T-helper 1 cell treated with Interleukin-12 subunit alpha and Interleukin-12 subunit beta and Interleukin-4 antibody, amounts not matched to agents 30 μg/mL and 1 μg/mL, for 36 hours (primary cell): ENCODE results near the gene RPS6KA5.

Experiments
- H3K27ac Mint-ChIP-seq: one replicate; pipeline ENCODE4 v1.8.0; 2021; ENCODE audit warnings: mild to moderate bottlenecking, mixed read lengths
- H3K27me3 Mint-ChIP-seq: one replicate; pipeline ENCODE4 v1.8.0; 2021; ENCODE audit warnings: low read depth, mixed read lengths
- H3K36me3 Mint-ChIP-seq: one replicate; pipeline ENCODE4 v1.8.0; 2021; ENCODE audit warnings: low read depth, mixed read lengths
- H3K4me1 Mint-ChIP-seq: one replicate; pipeline ENCODE4 v1.8.0; 2021; ENCODE audit warnings: low read depth, mixed read lengths
- H3K4me3 Mint-ChIP-seq: one replicate; pipeline ENCODE4 v1.8.0; 2021; ENCODE audit warnings: mild to moderate bottlenecking, moderate library complexity, mixed read lengths
- H3K9me3 Mint-ChIP-seq: one replicate; pipeline ENCODE4 v1.8.0; 2021; ENCODE audit warnings: mixed read lengths

The RPS6KA5 gene

DNA sequence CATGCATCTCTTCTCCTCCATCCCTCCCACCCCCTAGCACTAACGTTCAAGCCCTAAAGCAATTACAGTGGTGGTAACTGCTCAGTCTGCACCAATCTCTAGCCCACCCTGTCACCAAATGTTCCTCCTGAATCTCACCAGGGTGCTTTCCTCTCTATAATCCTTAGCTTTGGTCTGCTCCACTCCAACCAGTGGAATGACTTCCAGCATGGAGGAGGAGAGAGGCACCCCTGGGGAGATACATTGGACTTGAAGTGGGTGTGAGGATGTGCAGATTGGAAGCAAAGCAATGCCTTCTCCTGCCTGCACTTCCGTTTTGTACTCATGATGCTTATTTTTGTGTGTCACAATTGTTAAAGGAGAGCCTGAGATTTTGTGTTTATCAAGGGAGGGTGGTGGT, 24.1 kb upstream of the RPS6KA5 start:
- Mint-ChIP-seq H3K4me1 (peaks cover 21% of the 10 kb centered on the region), H3K9me3 (peaks cover 3% of the 10 kb centered on the region), H3K36me3 (peaks cover 8% of the 10 kb centered on the region), H3K4me3 (no peak overlapping the region), H3K27ac (no peak overlapping the region), H3K27me3 (no peaks in the 10 kb centered on the region)

GRCh38 chr14:91082282-91082681, 21.8 kb upstream of the RPS6KA5 start:
- H3K27me3 Mint-ChIP-seq = no peaks in the 10 kb centered on the region
- H3K4me1 Mint-ChIP-seq = peaks cover 22% of the 10 kb centered on the region
- H3K4me3 Mint-ChIP-seq = no peak overlapping the region
- H3K27ac Mint-ChIP-seq = no peak overlapping the region
- H3K9me3 Mint-ChIP-seq = peaks cover 3% of the 10 kb centered on the region
- H3K36me3 Mint-ChIP-seq = peaks cover 10% of the 10 kb centered on the region

GRCh38 chr14:91080071-91080470, 19.6 kb upstream of the RPS6KA5 start:
- peaks cover 33% of the 10 kb centered on the region for H3K4me1 Mint-ChIP-seq
- H3K4me3 Mint-ChIP-seq = peak overlapping the region; percentile 38
- peaks cover 3% of the 10 kb centered on the region for H3K9me3 Mint-ChIP-seq
- H3K27ac Mint-ChIP-seq = peak overlapping the region; percentile 43
- H3K27me3 Mint-ChIP-seq = peaks cover 3% of the 10 kb centered on the region
- peaks cover 14% of the 10 kb centered on the region for H3K36me3 Mint-ChIP-seq

DNA sequence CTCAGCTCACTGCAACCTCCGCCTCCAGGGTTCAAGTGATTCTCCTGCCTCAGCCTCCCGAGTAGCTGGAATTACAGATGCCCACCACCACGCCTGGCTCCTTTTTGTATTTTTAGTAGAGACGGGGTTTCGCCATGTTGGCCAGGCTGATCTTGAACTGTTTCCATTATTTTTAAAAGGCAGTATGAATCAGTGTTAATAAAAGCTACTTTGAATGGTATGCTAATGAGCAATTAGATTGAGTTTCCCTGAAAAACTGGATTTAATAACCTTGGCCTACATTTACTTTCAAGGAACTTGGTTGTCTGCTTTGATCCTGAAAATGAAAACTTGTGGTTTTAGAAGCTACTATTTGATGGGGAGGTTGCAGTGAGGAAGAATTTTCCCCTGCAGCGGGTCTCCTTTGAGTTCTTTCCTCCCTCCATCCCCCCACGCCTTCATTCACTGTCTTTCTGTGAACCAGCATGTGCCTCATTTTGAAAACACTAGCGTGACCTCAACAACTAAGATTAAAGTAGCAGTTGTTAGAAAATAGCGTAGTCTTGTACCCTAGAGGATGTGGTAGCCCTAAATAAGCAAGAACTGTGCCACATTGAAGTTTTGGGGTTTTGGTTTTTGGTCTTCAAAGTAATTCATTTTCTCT, 17.8 kb upstream of the RPS6KA5 start:
- Mint-ChIP-seq H3K36me3 (peaks cover 13% of the 10 kb centered on the region), H3K4me1 (peaks cover 34% of the 10 kb centered on the region)

GRCh38 chr14:91075553-91075952, 15.1 kb upstream of the RPS6KA5 start:
- peaks cover 2% of the 10 kb centered on the region for H3K9me3 Mint-ChIP-seq
- H3K36me3 Mint-ChIP-seq = peaks cover 11% of the 10 kb centered on the region
- H3K4me1 Mint-ChIP-seq = peaks cover 30% of the 10 kb centered on the region
- H3K27ac Mint-ChIP-seq = no peak overlapping the region
- no peak overlapping the region for H3K4me3 Mint-ChIP-seq
- H3K27me3 Mint-ChIP-seq = peaks cover 3% of the 10 kb centered on the region

More for the DNA sequence above, 17.8 kb upstream of the RPS6KA5 start:
- peak overlapping the region; percentile 43 for H3K4me3 Mint-ChIP-seq
- peaks cover 3% of the 10 kb centered on the region for H3K9me3 Mint-ChIP-seq
- peak overlapping the region; percentile 89 for H3K27ac Mint-ChIP-seq
- H3K27me3 Mint-ChIP-seq = peaks cover 3% of the 10 kb centered on the region

DNA sequence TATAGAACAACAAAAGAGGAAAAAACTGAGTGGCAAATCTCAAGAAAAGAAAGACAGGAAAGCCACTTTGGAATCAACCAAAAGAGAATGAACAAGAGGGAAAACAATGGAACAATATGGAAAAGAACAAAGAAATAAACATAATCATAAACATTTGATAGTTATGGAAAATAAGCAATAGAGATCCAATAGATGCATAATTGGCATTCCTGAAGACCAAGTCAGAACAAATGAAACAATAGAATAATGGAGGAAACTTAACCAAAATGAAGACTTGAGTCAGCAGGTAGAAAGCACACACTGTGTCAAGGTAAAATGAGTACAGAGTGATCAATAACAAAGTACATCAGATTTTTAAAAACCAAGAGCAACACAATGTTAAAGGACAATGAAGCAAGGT, 10.1 kb upstream of the RPS6KA5 start:
- H3K27me3 Mint-ChIP-seq = no peaks in the 10 kb centered on the region
- no peak overlapping the region for H3K4me3 Mint-ChIP-seq
- H3K36me3 Mint-ChIP-seq = peaks cover 15% of the 10 kb centered on the region
- peaks cover 11% of the 10 kb centered on the region for H3K9me3 Mint-ChIP-seq
- peaks cover 34% of the 10 kb centered on the region for H3K4me1 Mint-ChIP-seq
- H3K27ac Mint-ChIP-seq = no peak overlapping the region

DNA sequence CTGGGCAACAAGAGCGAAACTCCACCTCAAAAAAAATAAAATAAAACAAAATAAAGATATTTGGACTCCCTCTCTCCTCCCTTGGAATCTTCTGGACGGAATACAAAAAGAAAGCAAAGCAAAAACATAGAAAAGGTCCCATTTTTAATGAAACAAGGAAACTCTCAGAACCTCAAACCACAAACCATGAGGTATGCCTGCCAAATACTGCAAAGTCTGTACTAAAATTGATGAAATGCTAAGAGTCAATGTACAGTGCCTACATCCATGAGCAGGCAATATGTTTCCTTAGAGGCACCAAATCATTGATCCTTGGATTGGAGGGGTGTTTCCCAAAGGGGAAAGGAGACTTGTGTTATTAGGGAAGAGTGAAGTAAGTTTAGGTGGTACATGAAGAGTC, 8.2 kb upstream of the RPS6KA5 start:
- Mint-ChIP-seq H3K4me1 (peaks cover 42% of the 10 kb centered on the region), H3K27me3 (no peaks in the 10 kb centered on the region), H3K36me3 (peaks cover 19% of the 10 kb centered on the region), H3K9me3 (peaks cover 17% of the 10 kb centered on the region), H3K27ac (peak overlapping the region; percentile 79), H3K4me3 (peak overlapping the region; percentile 47)

GRCh38 chr14:91067186-91067585, 6.7 kb upstream of the RPS6KA5 start:
- H3K9me3 Mint-ChIP-seq = peaks cover 22% of the 10 kb centered on the region
- peak overlapping the region; percentile 12 for H3K4me3 Mint-ChIP-seq
- H3K36me3 Mint-ChIP-seq = peaks cover 24% of the 10 kb centered on the region
- H3K4me1 Mint-ChIP-seq = peaks cover 52% of the 10 kb centered on the region
- H3K27ac Mint-ChIP-seq = peak overlapping the region; percentile 79
- H3K27me3 Mint-ChIP-seq = no peaks in the 10 kb centered on the region

- peaks cover 52% of the 10 kb centered on the region for H3K4me1 Mint-ChIP-seq
- H3K4me3 Mint-ChIP-seq = no peak overlapping the region
These were observed 4.8 kb upstream of the RPS6KA5 start for GRCh38 chr14:91065266-91065665.

DNA sequence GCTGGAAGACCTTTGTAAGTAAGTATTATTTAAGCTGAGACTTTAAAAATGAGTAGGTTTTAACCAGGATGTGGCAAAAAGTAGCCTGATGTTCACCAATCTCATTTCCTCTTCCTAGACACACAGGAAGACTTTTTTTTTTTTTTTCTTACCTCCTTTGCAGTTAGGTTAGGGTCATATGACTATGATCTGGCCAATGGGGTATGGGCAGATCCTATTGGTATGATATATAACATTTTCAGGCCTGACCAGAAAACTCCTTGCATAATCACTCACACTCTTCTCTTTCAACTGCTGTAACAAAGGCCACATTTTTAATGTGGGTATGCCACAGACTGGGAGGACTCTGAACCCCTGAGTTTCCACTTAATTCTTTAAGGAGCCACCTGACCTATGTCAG, 2.7 kb upstream of the RPS6KA5 start:
- Mint-ChIP-seq H3K4me3 (peak overlapping the region; percentile 35), H3K4me1 (peaks cover 52% of the 10 kb centered on the region), H3K27me3 (no peaks in the 10 kb centered on the region), H3K36me3 (peaks cover 23% of the 10 kb centered on the region), H3K9me3 (peaks cover 12% of the 10 kb centered on the region), H3K27ac (peak overlapping the region; percentile 91)

More at GRCh38 chr14:91065266-91065665, 4.8 kb upstream of the RPS6KA5 start:
- Mint-ChIP-seq H3K27ac (peak overlapping the region; percentile 68), H3K9me3 (peaks cover 16% of the 10 kb centered on the region), H3K36me3 (peaks cover 20% of the 10 kb centered on the region), H3K27me3 (no peaks in the 10 kb centered on the region)

DNA sequence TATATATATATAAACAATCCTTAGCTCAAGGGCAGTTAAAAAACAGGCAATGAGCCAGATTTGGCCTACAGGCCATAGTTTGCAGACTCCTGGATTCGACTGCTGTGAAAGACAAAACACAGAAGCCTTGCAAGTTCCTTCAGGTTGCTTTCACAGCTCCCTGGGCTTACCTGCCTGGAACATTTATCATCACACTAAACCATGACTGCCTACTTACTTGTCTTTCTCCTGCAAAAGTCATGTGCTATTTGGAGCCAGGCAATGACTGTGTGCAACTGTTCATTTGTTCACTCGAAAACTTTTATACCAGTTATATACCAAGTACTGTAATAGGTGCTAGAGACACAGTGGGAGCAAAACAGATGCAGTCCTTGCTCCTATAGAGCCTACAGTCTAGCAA, 2.2 kb upstream of the RPS6KA5 start:
- H3K9me3 Mint-ChIP-seq = peaks cover 12% of the 10 kb centered on the region
- H3K27ac Mint-ChIP-seq = peak overlapping the region; percentile 91
- peaks cover 53% of the 10 kb centered on the region for H3K4me1 Mint-ChIP-seq

DNA sequence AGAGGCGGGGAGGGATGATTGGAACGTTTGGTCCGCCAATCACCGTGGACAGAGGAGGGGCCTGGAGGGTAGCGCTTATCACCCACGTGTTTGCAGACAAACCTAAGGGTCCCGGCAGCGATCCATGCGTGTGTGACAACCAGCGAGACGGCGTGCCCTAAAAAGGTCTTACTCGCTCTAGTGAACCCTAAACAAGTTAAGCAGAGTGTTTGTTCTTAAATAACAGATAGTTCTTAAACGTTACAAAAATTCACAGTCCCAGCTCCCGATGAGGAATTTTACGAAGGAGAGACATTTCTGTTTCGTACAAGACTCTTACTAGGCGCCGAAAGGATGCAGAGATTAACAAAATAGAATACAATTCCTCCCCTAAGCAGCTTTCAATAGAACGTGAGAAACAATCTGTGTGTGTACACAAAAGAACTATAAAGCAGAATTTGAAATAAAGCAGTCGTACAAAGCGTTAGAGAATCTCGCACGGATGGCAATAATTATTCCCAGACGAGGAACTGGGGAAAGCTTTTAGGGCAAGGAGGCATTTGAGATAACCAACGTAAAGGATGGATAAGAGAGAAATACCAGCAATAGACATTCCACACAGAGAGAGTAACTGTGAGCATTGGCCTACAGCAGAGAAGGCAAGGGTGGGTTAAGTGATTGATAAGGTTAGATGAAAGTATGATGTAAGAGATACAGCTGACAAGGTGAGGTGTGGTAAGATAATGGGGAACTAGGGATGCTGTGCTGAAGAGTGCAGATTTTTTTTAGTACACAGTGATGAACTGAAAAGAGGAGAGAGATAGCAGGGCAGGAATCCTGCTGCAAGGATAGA, 831 bp upstream of the RPS6KA5 start:
- H3K27ac Mint-ChIP-seq = no peak overlapping the region
- H3K9me3 Mint-ChIP-seq = peaks cover 12% of the 10 kb centered on the region
- no peak overlapping the region for H3K4me3 Mint-ChIP-seq
- H3K4me1 Mint-ChIP-seq = peaks cover 48% of the 10 kb centered on the region
- no peaks in the 10 kb centered on the region for H3K27me3 Mint-ChIP-seq
- peaks cover 34% of the 10 kb centered on the region for H3K36me3 Mint-ChIP-seq

More for the DNA sequence above, 2.2 kb upstream of the RPS6KA5 start:
- Mint-ChIP-seq H3K27me3 (no peaks in the 10 kb centered on the region), H3K36me3 (peaks cover 25% of the 10 kb centered on the region), H3K4me3 (peak overlapping the region; percentile 35)

GRCh38 chr14:91059576-91060350, 678 bp downstream of the RPS6KA5 start:
- Mint-ChIP-seq H3K4me3 (peak overlapping the region; percentile 86), H3K9me3 (peaks cover 8% of the 10 kb centered on the region), H3K27me3 (no peaks in the 10 kb centered on the region), H3K27ac (peak overlapping the region; percentile 50), H3K36me3 (peaks cover 37% of the 10 kb centered on the region), H3K4me1 (peaks cover 47% of the 10 kb centered on the region)

- Mint-ChIP-seq H3K27ac (peak overlapping the region; percentile 51), H3K4me1 (peaks cover 39% of the 10 kb centered on the region)
These were observed 2.3 kb downstream of the RPS6KA5 start for GRCh38 chr14:91058042-91058581.

More at GRCh38 chr14:91058042-91058581, 2.3 kb downstream of the RPS6KA5 start:
- Mint-ChIP-seq H3K36me3 (peaks cover 32% of the 10 kb centered on the region), H3K4me3 (peak overlapping the region; percentile 81), H3K9me3 (no peaks in the 10 kb centered on the region), H3K27me3 (no peaks in the 10 kb centered on the region)
